Stimulated activated CD4-positive, alpha-beta T cell treated with anti-CD3 and anti-CD28 coated beads, TNF-alpha, amount 100 ng/mL, for 48 hours (primary cell): ENCODE measurements around the gene MAGEA4.

Experiments
- DNase-seq, 3 donors: peaks; one replicate each; pipeline ENCODE4 v3.0.0-alpha.2; 2020; ENCODE audit warnings: low read depth in 3 of 3

Gene MAGEA4

GRCh38 chrX:151923648-151924047, 11.0 kb downstream of the MAGEA4 start:
- DNase-seq, result no peak

DNA sequence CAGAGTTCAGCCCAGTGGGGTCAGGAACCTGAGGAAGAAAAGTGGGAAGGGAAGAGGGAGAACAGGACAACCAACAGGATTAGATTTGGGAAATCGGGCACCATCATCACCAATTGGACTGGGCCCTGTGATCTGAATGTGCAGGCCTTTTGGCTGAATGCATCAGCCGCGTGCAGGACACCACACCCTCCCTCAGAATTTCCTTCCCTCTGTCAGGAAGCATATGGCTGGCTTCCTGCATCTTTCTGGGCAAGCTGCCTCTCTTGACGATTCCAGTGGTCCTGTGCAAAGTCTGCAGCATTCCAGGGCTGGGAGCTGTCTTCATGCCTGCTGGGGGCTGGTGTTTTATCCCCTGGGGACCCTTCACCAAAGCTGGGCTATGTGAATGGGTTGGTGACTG, 16.4 kb downstream of the MAGEA4 start:
- DNase-seq, result no peak

DNA sequence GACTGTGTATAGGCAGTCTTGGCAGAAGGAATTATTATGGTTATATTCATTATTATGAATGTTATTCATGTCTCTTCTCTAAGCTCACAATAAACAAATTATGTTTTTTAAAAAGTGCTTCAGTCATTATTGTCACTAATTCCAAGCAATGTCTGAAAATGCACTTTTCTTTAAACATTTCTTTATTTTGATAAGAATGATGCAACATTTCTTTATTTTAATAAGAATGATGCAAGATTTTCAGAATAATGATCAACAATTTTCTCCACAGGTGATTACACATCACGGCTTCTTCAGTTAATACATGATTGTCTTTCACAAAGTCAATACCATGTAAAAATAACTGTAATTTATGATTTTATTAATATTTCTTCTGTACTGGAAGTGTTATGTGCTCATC, 22.7 kb downstream of the MAGEA4 start:
- DNase-seq, result no peak

GRCh38 chrX:151938172-151938571, 25.5 kb downstream of the MAGEA4 start:
- DNase-seq, result no peak

DNA sequence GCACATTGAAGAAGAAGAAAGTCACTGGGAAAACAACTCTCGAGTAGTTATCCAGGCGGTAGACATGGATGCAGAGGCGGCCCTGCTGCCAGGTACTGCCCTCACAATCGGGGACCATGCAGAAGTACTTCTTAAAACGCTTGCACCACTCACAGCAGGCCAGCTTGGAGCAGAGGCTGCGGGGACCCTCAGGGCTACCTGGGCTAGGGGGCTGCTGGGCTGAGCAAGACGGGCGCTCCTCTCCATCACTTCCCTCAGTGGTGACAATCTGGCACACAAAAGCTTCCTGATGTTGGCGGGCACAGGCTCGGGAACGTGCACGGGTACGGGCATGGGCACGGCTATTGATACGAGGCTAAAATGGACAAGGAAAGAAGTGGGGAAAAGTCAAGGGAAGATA, 42.0 kb downstream of the MAGEA4 start:
- no peak for DNase-seq

- DNase-seq, result no peak
Observed at GRCh38 chrX:151958101-151958500, 45.4 kb downstream of the MAGEA4 start.

DNA sequence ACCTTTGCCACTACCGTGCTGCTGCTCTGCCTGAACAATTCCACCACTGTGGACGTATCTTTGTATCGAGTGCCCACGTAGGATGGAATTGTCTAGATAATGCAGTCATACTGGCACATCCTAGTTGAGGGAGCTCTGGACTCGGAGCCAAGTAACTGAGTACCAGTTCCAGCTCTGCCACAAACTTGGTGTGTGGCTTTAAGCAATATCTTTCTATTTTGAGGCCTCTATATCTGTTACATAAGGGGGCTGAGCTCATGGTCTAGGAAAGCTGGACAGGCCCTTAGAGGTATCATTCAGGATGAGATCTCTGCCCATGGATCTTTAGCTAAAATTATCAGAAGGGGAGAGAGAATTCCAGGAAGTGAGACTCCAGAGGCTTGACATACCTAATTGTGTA, 49.3 kb downstream of the MAGEA4 start:
- no peak for DNase-seq

- no peak for DNase-seq
Observed at GRCh38 chrX:151966236-151966635, 53.5 kb downstream of the MAGEA4 start.

GRCh38 chrX:151970027-151970426, 57.3 kb downstream of the MAGEA4 start:
- no peak for DNase-seq

- no peak for DNase-seq
Observed at GRCh38 chrX:151970661-151971060, 58.0 kb downstream of the MAGEA4 start.

GRCh38 chrX:151973060-151973661, 60.5 kb downstream of the MAGEA4 start:
- no peak for DNase-seq

- no peak for DNase-seq
Observed at GRCh38 chrX:151973851-151974335, 61.2 kb downstream of the MAGEA4 start.
